Osteoblast (primary cell): ENCODE data around the gene ACAD11. TPM values are rescaled to one million over a fixed set of nuclear protein-coding genes. Genes with fewer than 3 reads are reported as not detected.

Source experiments
- DNase-seq: peaks from one replicate; pipeline ENCODE4 v3.0.0; 2011; ENCODE audit warnings: low spot score, mixed read lengths; ENCODE audit not compliant: insufficient read length; ENCODE audit errors: missing footprints
- H2AFZ ChIP-seq: 2 replicates; pipeline ENCODE4 v1.6.0; 2011; ENCODE audit warnings: mild to moderate bottlenecking, low read length
- H3K27ac ChIP-seq: 2 replicates; pipeline ENCODE4 v1.5.1; 2011; ENCODE audit warnings: mild to moderate bottlenecking, low read depth, low read length, moderate library complexity
- H3K27me3 ChIP-seq: 2 replicates; pipeline ENCODE4 v1.6.0; 2012; ENCODE audit warnings: mild to moderate bottlenecking, control low read depth, inconsistent platforms, low read length, moderate library complexity; ENCODE audit not compliant: insufficient read depth
- H3K36me3 ChIP-seq: 2 replicates; pipeline ENCODE4 v1.5.1; 2011; ENCODE audit warnings: mild to moderate bottlenecking, low read length, control low read depth, moderate library complexity; ENCODE audit not compliant: insufficient read depth
- H3K4me1 ChIP-seq: 2 replicates; pipeline ENCODE4 v1.5.1; 2011; ENCODE audit warnings: mild to moderate bottlenecking, low read length, control low read depth, moderate library complexity; ENCODE audit not compliant: insufficient read depth
- H3K4me2 ChIP-seq: 2 replicates; pipeline ENCODE4 v1.6.0; 2011; ENCODE audit warnings: mild to moderate bottlenecking, low read length; ENCODE audit not compliant: insufficient read depth
- H3K4me3 ChIP-seq: fragments of 200-600 bp; sonication (generic); 3 replicates; pipeline ENCODE4 v1.5.1; 2012; ENCODE audit warnings: mild to moderate bottlenecking, low read length, inconsistent platforms; ENCODE audit not compliant: insufficient read depth
- H3K79me2 ChIP-seq: 2 replicates; pipeline ENCODE4 v1.6.0; 2012; ENCODE audit warnings: mild to moderate bottlenecking, low read length, control low read depth, inconsistent platforms; ENCODE audit not compliant: insufficient read depth
- H3K9me3 ChIP-seq: 2 replicates; pipeline ENCODE4 v1.5.1; 2011; ENCODE audit warnings: low read depth, low read length, control low read depth
- H4K20me1 ChIP-seq: 2 replicates; pipeline ENCODE4 v1.6.0; 2012; ENCODE audit warnings: mild to moderate bottlenecking, low read length, control low read depth; ENCODE audit not compliant: insufficient read depth
- CTCF ChIP-seq: IDR thresholded peaks from 2 replicates; pipeline ENCODE4 v1.5.1; 2011; ENCODE audit warnings: mild to moderate bottlenecking, low read depth, low read length, moderate library complexity; ENCODE audit errors: extremely low read depth
- total RNA-seq: library from RNA; depleted of rRNA; stranded (reverse); fragments of >200 nt; gene quantifications from 2 replicates; pipeline ENCODE4 v1.2.3, GENCODE V29; 2012

Gene ACAD11
- total RNA-seq, 1 donor = 31.1 TPM

GRCh38 chr3:132549890-132550578 lies 109.6 kb downstream of the ACAD11 start:
- Histone ChIP-seq H3K4me3 (no peak overlapping the region), H3K36me3 (no peaks in the 10 kb centered on the region), H2AFZ (peak overlapping the region; percentile 20), H3K27me3 (no peaks in the 10 kb centered on the region), H3K4me2 (peak overlapping the region; percentile 11), H3K9me3 (no peaks in the 10 kb centered on the region), H3K27ac (peak overlapping the region; percentile 45), H3K79me2 (no peaks in the 10 kb centered on the region), H4K20me1 (no peaks in the 10 kb centered on the region), H3K4me1 (peaks cover 21% of the 10 kb centered on the region)
- no peak for TF ChIP-seq CTCF
- DNase-seq = peak; percentile 46

GRCh38 chr3:132549169-132549568 lies 110.4 kb downstream of the ACAD11 start:
- Histone ChIP-seq H3K4me3 (no peak overlapping the region), H3K36me3 (no peaks in the 10 kb centered on the region), H3K27me3 (no peaks in the 10 kb centered on the region), H3K4me1 (peaks cover 21% of the 10 kb centered on the region), H3K27ac (no peak overlapping the region), H3K4me2 (no peak overlapping the region), H3K9me3 (no peaks in the 10 kb centered on the region), H3K79me2 (no peaks in the 10 kb centered on the region), H4K20me1 (no peaks in the 10 kb centered on the region), H2AFZ (no peak overlapping the region)
- no peak for TF ChIP-seq CTCF
- no peak for DNase-seq

- Histone ChIP-seq H4K20me1 (no peaks in the 10 kb centered on the region), H3K4me2 (no peak overlapping the region), H3K36me3 (no peaks in the 10 kb centered on the region), H2AFZ (no peak overlapping the region), H3K27ac (no peak overlapping the region), H3K27me3 (no peaks in the 10 kb centered on the region), H3K79me2 (no peaks in the 10 kb centered on the region), H3K9me3 (no peaks in the 10 kb centered on the region), H3K4me1 (peaks cover 31% of the 10 kb centered on the region), H3K4me3 (no peak overlapping the region)
- no peak for DNase-seq
- no peak for TF ChIP-seq CTCF
These were observed 114.1 kb downstream of the ACAD11 start for GRCh38 chr3:132545471-132545870.

GRCh38 chr3:132544130-132544529 lies 115.5 kb downstream of the ACAD11 start:
- Histone ChIP-seq H3K27ac (no peak overlapping the region), H3K79me2 (no peaks in the 10 kb centered on the region), H3K9me3 (no peaks in the 10 kb centered on the region)

More at GRCh38 chr3:132544130-132544529, 115.5 kb downstream of the ACAD11 start:
- no peak overlapping the region for H3K4me2 ChIP-seq
- peaks cover 6% of the 10 kb centered on the region for H3K36me3 ChIP-seq
- no peaks in the 10 kb centered on the region for H3K27me3 ChIP-seq
- no peak for DNase-seq
- no peaks in the 10 kb centered on the region for H4K20me1 ChIP-seq
- peaks cover 21% of the 10 kb centered on the region for H3K4me1 ChIP-seq
- H2AFZ ChIP-seq = no peak overlapping the region
- H3K4me3 ChIP-seq = no peak overlapping the region
- no peak for TF ChIP-seq CTCF
